Astrocyte of the spinal cord (primary cell): ENCODE data around the gene L3MBTL1.

Experiments
- DNase-seq: peaks from one replicate; pipeline ENCODE4 v3.0.0; 2011; ENCODE audit warnings: low read depth, low spot score
- H3K4me3 ChIP-seq: 2 replicates; pipeline ENCODE4 v1.5.1; 2011; ENCODE audit warnings: low read depth, mild to moderate bottlenecking, low read length, moderate library complexity
- CTCF ChIP-seq: IDR thresholded peaks from 2 replicates; pipeline ENCODE4 v1.5.1; 2012; ENCODE audit warnings: low read depth, mild to moderate bottlenecking, low read length, inconsistent platforms
- in situ Hi-C: cut with HindIII; loops from 2 replicates; pipeline ENCODE4 v1.10.0; 2017; ENCODE audit warnings: low sequenced_read_pairs

The L3MBTL1 gene

GRCh38 chr20:43542674-43543073, 35.2 kb downstream of the L3MBTL1 start:
- in situ Hi-C loops = no loop called here
- no peak for TF ChIP-seq CTCF

GRCh38 chr20:43543138-43543537, 35.6 kb downstream of the L3MBTL1 start:
- in situ Hi-C loops = no loop called here
- H3K4me3 ChIP-seq = no peak overlapping the region
- DNase-seq = no peak
- no peak for TF ChIP-seq CTCF

More at GRCh38 chr20:43542674-43543073, 35.2 kb downstream of the L3MBTL1 start:
- no peak overlapping the region for H3K4me3 ChIP-seq
- DNase-seq = no peak

- TF ChIP-seq CTCF = no peak
- no peak for DNase-seq
- no peak overlapping the region for H3K4me3 ChIP-seq
- in situ Hi-C loops = no loop called here
These were observed 37.0 kb downstream of the L3MBTL1 start for GRCh38 chr20:43544501-43544900.

GRCh38 chr20:43545837-43546578, 38.5 kb downstream of the L3MBTL1 start:
- DNase-seq = no peak
- in situ Hi-C loops = no loop called here
- no peak for TF ChIP-seq CTCF
- no peak overlapping the region for H3K4me3 ChIP-seq

GRCh38 chr20:43548273-43548880, 40.9 kb downstream of the L3MBTL1 start:
- in situ Hi-C loops = no loop called here
- no peak for TF ChIP-seq CTCF
- DNase-seq = no peak
- H3K4me3 ChIP-seq = no peak overlapping the region

- in situ Hi-C loops = no loop called here
- no peak overlapping the region for H3K4me3 ChIP-seq
- no peak for DNase-seq
- TF ChIP-seq CTCF = no peak
These were observed 42.0 kb downstream of the L3MBTL1 start for GRCh38 chr20:43549416-43550065.
